HG02970 (cell line): ENCODE measurements around the gene DUSP1.
A peak's percentile ranks its signal among the peaks of the same experiment; 100 is the strongest.

Experiments used
- ATAC-seq: cut with Tn5 transposase; IDR thresholded peaks from one replicate; pipeline ENCODE4 v1.9.1; 2021; ENCODE audit warnings: mild to moderate bottlenecking, moderate library complexity, moderate number of reproducible peaks; ENCODE audit not compliant: unreplicated experiment, low FRiP score

Gene DUSP1

DNA sequence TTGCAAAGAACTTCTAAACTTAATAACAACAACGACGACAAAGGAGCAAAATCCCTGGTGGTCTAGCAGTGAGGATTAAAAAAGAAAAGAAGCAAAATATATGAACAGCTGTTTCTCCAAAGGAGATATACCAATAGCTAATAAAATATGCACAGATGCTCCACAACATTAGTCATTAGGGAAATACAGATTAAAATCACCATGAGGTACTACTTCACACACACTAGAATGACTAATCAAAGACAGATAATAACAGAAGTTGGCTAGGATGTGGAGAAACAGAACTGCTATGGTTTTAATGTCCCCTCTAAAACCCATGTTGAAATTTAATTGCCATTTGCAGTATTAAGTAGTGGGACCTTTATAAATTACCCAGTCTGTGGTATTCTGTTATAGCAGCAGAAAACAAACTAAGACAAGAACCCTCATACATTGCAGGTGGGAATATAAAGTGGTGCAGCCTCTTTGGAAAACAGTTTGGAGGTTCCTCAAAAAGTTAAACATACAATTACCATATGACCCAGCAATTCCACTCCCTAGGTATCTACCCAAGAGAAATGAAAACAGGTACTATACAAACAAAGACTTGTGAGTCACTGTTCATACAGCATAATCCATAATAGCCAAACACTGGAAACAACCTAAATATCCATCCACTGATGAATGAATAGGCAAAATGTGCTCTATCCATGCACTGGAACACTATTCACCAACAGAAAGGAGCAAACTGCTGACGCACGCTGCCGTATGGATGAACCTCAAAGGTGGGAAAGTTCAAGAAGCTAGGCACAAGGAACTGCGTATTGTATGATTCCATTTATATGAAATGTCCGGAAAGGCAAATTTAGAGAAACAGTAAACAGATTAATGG lies 11.4 kb upstream of the DUSP1 start:
- ATAC-seq = no peak

DNA sequence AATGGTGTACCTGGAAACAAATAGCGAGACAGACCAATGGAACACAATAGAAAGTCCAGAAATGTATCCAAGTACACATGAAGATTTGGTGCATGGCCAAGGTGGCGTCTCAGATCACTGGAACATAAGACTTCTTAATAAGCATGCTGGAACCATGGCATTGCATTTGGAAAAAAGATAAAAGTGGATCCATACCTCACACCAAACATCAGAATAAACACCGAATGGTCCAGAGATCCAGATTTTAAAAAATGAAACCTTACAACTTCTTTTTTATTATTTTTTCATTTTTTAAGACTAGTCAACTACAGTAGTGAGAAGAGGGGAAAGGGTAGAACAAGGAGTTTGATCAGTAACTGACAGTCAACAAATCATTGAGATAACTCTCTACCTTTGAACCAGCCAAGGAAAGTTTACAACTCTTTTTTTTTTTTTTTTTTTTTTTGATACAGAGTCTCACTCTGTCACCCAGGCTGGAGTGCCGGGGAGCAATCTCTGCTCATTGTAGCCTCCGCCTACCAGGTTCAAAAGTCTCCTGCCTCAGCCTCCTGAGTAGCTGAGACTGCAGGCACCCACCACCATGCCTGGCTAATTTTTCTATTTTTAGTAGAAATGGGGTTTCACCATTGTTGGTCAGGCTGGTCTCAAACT lies 8.8 kb upstream of the DUSP1 start:
- ATAC-seq = no peak

DNA sequence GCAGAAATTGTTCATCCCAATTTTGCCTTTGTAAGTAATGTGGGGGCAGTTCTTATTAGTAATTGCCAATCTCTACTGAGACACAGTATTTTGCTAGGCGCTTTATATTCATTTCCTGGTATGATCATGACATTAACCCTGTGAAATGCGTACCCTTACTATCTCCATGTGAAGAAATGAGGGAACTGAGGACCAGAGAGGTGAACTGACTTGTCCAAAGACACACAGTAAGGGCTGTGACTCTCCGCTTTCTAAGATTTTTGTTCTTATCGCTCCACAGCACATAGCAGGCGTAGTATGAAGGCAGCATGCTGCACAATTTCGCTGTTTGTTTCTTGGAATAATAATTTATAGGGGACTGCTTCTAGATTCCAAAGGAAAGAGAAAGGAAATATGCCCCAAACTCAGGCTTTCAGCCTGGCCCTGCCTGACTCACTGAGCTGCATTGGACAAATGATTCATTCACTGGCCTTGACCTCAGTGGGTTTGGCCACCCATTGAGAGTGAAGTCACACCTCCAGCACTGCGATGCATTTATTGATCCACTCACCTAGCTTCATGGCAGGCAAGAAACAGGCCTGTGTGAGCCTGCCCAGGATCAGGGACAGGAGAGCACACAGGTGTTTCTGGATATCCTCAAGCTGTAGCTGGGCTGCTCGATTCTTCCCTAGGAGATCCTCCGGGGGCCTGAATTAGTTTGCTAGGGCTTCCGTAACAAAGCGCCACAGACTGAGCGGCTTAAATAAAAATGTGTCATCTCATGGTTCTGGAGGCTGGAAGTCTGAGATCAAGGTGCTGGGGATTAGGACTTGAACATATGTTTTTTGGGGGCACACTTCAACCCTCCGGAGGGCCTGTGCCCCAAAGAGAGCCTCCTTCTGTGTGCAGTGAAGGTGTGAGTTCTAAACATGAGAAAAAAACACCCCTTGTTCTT lies 7.2 kb upstream of the DUSP1 start:
- ATAC-seq = peak; percentile 18

DNA sequence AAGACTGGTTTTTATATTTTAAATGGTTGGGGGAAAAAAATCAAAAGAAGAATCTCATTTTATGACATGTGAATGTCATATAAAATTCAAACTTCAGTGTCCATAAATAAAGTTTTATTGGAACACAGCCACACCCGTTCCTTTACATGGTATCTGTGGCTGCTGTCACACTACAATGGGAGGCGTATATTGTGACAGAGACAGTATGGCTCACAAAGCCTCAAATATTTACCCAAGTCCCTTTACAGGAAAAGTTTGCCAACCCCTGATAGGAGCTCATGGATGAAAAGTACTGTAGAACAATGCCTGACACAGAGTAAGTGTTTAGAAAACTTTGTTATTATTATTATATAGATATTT lies 5.2 kb upstream of the DUSP1 start:
- ATAC-seq = no peak

DNA sequence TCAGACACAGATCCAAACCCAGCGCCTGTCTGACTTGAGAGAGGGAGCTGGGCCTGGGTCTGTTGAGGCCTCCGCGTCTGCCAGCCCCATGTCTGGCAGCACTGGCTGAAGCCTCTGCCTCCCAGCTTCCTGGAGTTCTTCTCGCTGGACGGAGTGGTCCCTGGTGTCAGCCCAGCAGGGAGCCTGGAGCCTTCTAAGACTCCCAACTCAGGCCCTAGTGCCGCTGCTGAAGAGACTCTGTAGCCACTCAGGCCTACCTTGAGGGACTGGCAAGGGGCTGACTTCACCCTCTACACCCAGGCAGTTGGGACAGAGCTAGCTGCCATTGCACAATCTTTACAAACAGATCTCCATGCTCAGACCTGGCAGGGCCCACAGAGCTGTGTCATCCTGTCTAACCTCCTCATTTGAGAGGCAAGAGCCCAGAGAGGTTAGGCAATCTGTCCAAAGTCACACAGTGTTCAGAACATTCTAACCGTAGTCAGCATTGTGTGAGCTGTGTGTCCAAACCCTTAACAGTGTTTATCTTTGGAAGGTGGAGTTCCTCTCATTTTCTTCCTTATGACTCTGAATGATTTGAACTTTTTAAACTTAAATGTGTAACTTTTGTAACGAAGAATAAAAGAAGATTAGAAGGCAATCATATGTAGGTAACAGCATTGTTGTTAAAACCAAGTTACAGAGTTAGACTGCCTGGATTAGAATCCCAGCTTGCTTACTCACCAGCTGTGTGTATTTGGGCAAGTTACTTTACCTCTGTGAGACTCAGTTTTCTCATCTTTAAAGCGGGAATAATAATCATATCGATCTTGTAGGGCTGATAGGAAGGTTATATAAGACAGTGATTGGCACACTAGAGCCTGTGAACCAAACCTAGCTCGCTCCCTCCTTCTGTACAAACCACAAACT lies 4.6 kb upstream of the DUSP1 start:
- no peak for ATAC-seq

DNA sequence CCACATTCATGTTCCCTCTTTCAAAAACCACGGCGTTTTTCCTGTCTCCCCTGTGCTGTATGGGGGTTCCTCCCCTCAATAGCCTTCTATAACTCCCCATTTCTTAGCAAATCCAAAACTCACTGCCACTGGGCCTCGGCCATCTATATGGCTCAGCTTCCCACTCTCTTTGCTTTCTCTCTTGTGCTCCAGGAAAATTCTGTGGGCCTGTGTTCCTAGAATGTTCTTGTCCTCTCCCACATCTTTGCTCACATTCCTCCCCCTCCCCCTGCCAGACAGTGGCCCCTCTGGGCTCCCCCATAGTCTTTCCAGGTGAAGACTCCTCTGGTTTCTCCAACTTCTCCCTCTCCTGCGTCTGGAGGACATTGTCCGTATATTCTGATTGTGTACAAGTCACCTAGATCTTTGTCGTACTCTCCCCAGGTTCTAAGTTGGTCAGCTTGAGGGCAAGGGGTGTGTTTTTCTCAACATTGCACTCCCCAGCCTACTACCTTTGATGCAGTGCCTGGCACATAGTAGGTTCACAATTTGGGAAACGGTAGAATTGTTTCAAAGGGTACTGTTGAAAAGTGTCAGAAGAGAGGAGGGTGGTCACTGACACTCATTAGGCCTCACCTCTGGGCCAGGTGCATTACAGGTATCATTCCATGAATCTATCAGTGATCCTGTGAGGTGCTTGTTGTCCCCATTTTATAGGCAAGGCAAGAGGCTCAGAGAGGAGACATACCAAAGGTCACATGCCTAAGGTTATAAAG lies 3.7 kb upstream of the DUSP1 start:
- no peak for ATAC-seq

DNA sequence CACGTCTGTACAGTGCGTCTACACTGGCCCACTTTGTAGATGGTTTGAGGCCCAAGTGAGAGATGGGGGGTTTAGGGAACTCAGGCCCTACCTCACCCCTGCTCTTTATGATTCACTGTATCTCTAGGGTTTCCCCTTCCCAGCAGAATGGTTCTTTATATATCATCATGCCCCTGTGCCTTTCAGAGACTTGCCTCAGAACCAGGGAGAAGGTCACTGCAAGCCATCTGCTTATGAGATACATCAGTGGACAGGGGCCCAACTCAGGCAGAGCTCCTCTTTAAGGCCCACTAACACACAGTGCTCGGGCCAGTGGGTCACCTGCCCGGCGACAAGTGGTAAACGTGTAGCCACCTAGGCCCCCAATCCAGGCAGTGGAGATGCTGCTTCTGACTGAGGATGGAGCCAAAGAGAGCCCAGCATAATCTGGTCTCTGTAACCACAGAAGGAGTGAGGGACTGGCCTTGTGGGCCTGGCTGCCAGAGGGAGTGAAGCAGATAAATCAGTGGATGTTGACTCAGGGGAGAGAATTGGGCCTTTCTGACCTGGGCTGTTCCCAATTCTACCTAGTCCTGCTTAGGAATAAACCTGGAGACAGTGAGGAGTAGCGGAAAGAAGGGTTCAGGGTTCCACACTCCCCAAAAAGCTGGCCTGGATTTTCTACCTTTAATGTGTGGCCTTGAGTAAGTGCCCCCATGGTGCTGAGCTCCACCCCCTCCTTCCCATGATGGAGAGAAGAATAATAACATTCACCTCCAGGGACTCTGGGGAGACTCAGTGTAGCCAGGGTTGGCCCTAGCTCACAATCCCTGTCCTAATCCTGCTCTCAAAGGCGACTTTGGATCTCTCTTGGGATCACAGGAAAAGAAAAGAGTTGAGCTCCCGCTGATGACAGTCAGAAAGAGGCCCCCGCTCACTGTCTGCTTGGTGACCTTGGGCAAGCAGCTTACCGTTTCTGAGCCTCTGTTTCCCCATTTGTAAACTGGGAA lies 2.8 kb upstream of the DUSP1 start:
- ATAC-seq = no peak

DNA sequence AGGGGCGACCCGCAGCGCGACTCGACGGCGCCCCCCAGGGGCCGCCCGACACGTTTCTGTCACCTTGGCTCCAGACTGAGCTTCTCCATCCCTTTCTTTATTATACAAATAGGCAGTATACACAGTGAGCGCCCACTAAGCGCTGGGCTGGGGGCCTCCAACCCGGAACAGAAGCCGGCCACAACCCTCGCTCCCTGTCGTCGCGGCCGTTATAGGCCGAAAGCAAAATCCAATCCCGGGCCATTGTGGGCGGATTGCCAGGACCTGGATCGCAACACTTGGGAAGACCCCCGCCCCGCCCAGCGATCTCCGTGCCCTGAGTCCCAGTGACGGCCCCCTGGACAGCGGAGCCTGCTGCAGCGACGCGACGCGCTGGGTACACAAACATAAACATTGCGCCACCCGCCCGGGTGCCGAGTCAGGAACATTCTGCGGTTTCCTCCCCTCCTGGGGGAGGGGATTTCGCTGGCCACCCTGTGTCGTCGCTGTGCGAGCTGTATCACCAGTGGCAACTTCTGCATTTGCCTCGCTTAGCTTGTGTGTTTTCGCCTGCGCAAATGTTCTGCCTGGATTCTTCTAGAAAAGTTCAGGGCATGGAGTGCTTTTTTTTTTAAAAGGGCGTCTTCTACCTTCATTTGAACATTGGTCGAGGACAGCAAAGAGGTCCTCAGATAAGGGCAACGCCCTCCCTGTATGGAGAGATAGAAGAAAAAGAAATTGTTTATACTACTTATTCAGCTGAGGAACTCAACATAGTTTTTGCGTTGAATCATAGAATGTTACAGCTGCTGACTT lies 1.3 kb upstream of the DUSP1 start:
- peak; percentile 26 for ATAC-seq

DNA sequence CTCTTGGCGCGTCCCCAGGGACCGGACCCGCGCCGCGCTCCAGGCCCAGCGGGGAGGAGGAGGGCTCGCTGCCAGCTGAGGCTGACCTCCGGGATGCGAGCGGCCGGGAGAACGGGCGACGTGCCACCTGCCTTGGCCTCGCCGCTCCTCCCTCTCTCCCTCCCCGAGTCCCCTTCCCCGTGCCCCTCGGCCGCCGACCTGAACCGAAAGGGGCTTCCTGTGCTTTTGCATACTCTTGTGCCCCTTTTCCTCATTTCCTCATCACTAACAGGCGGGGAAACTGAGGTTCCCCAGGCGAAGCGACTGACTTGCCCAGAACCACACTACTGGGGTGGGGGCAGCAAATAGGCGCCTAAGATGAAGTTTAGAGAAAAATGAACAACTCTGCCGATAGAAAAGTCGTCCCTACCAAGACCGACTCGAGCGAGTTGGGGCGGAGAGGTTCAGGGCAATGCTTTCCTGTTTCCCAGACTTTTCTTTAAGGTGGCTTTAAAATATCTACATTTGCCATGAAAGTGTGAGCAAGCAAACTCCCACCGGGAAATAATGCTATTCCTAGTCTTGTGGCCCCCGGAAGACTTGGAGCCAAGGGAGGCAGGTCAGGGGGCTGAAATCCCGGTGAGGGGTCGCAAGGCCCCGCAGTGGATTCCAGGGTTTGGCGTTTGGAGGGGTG lies 580 bp upstream of the DUSP1 start:
- no peak for ATAC-seq

DNA sequence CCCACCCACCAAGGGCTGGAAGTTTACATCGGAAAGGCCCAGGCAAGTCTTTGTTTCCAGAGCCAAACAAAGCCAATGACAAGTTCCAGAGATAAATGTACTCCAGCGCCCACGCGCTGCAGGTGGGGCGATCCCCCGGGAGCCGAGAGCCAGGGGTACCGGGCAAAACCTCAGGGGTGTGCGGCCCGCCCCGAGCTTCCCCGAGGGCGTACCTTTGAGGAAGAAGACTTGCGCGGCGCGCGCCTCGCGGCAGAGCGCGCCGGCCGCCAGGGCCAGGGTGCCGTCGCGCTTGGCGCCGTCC lies 671 bp downstream of the DUSP1 start:
- ATAC-seq = no peak

DNA sequence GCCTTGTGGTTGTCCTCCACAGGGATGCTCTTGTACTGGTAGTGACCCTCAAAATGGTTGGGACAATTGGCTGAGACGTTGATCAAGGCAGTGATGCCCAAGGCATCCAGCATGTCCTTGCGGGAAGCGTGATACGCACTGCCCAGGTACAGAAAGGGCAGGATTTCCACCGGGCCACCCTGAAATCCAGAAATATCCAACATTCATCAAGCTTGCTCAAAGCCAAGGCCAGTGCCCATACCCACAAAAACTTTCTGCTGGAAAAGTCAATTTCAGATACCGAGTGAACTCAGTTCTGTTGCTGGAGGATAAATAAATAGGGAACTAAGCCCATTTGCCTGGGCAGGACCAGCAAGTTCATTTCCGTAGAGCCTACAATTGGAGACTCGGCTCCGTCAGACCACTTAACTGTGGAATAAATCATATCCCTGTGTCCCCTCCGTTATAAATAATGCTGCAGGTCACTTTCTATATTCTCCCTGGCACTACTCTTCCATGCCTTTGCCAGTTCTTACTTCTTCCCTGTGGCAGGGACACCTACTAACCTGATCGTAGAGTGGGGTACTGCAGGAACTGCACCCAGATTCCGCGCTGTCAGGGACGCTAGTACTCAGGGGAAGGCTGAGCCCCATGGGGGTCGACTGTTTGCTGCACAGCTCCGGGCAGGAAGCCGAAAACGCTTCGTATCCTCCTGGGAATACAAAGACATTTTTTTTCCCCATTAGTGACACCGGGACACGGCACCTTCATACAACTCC lies 1.2 kb downstream of the DUSP1 start:
- no peak for ATAC-seq

DNA sequence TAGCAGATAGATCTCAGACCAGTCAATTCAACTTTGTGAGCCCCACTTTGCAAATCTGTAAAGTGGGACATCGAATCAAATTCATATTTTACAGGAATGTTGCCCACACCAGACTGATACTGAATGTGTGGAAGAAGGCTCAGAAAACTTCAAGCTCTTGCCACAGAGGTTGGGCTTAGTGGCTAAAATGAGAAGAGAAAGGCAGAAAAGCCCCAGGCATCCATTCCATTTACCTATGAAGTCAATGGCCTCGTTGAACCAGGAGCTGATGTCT lies 1.7 kb downstream of the DUSP1 start:
- no peak for ATAC-seq

DNA sequence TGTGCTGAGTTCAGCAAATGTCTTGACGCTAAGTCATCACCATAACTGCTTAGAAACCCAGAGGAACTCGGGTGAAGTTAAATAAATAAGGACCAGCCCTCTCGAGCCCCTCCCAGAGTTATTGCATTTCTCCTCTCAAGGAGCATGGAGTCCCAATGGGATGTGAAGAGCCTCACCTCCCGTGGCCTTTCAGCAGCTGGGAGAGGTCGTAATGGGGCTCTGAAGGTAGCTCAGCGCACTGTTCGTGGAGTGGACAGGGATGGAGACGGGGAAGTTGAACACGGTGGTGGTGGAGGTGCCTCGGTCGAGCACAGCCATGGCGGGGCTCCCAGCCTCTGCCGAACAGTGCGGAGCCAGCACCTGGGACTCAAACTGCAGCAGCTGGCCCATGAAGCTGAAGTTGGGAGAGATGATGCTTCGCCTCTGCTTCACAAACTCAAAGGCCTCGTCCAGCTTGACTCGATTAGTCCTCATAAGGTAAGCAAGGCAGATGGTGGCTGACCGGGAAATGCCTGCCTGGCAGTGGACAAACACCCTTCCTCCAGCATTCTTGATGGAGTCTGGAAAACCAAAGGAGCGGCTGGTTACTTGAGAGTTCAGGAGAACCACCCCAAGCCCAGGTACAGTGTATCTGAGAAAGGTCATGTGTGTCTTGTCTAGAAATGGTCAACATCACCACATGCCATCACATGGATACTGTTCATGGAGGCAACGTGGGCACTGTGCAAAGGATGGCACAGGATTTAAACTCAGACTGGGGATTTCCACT lies 2.2 kb downstream of the DUSP1 start:
- ATAC-seq = no peak

DNA sequence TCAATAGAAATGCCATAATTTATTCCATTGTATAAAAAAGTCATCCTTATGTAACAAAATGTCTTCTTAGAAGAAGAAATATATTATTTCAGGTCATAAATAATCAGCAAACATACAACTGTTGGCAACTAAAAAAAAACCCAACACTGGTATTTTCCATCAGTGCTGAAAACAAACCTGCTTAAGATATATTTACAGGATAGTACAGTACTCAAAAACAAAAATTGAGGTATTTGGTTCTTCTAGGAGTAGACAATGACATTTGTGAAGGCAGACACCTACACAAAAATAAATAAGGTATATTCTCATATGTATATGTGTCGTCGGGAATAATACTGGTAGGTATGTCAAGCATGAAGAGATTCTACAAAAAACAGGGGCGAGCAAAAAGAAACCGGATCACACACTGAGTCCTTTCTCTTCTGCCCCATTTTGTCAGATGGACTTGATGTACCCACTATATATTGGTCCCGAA lies 2.9 kb downstream of the DUSP1 start:
- no peak for ATAC-seq

DNA sequence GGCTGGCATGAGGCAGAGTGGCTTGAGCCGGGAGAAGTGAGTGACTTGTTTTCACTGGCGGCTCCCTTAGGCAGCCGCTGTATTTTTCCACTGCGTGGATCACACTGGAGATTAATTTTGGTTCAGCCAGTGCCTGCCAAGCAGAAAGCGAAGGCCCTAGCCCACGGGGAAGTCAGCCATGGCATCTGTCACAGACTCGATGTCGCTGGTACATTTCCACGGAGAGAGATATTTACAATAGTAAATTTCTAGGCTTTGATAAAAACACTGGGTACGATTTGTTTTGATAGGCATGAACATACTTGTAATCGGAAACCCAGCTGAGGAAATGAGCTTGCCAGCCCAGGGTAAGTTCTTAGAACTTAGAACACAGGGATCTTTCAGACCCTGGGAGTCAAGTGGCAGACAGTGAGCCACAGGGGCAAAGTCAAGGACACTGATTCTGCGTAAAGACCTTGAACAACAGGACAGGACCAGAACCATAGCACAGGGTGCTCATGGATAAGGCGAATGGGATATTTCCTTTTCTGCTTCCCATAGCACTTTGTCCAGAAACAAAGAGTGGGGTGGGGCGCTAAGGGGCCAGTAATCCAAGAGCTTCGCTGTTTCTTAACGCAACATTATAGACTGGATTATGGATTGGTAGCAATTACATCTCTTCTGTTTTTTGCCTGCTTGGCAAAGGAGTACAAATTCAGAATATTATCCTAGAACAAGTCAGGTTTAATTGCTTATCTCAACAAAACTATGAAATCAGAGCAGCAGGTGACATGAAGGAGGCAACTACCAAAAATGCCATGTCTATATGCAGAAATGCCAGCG lies 4.5 kb downstream of the DUSP1 start:
- no peak for ATAC-seq
